Measurements from ENCODE around the gene RXRA.

GRCh38 chr9:134352247-134352933, 26.1 kb downstream of the RXRA start:
- TF ChIP-seq CTCF (IDR thresholded peaks at IDR 0.05; ENCODE audit: insufficient read depth, low read depth, low read length): no peak
- TF ChIP-seq EZH2 (IDR thresholded peaks at IDR 0.05; ENCODE audit: insufficient read depth, low read length): no peak

Measured in astrocyte (in vitro differentiated cells and primary cell).